LNCAP (cell line): ENCODE data around the gene PKNOX2.

Experiments used
- CTCF ChIP-seq: fragments of 450-650 bp; IDR thresholded peaks from 2 replicates; pipeline ENCODE4 v1.5.1; 2017; ENCODE audit warnings: mild to moderate bottlenecking

The PKNOX2 gene

GRCh38 chr11:125211191-125211947 is 46.8 kb downstream of the PKNOX2 start:
- no peak for TF ChIP-seq CTCF

DNA sequence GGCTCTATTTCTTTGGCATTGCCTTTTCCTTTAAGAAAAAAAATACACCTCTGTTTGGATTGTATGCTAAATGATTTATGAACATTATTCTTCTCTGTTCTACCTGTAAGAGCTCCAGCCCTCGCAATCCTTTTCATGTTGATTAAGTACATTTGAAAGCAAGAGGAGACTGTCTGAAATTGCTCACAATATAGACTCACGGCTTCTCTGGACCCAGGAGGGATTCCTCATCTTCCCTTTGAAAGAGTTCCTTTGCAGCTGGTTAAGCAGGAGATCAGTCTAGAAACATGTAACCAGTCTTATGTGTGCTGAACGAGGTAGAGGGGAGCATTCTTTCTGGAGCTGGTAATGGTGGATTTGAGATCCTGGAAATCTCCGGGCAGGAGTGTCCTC is 47.4 kb downstream of the PKNOX2 start:
- TF ChIP-seq CTCF: no peak

DNA sequence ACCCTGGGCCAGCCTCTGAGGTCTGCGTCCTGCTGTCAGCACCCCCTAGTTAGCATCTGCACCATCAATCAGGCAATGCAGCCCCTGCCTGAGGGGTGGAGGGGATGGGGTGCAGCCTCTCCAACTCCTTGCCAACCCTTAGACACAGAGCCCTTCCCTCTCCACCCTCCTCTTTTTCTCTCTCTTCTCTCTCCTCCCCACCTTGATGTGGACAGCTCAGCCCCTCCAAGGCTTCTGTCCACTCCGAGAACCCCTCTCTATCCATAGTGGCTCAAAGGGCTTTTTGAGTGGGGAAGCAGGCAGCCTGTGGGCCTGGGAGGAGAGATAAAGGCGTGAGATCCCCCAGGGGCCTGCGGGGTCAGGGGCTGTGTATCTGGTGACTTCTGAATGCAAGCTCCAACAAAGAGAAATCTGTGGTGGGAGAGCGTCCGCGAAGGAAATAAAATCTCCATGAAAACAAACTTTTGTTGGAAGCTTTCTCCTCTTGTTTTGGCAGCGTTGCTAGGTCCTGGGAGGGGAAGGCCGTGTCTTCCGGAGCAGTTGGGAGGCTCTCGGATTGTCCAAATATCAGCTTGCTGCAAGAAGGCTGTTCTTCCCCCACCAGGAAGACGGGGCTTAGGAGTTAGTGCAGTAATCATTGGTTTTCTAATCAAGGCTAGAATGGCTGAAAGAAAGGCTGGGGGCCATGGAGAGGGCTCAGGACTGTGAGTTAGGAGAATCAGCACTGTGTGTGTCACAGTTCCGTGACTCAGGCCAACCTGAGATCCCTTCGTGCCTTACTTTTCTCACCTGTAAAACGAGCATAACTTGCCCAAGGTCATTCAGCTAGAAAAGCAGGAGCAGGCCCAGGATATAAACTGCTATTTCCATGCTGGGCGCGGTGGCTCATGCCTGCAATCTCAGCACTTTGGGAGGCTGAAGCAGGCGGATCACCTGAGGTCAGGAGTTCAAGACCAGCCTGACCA is 50.3 kb downstream of the PKNOX2 start:
- no peak for TF ChIP-seq CTCF

- no peak for TF ChIP-seq CTCF
Measured at GRCh38 chr11:125215976-125216375, 51.4 kb downstream of the PKNOX2 start.

DNA sequence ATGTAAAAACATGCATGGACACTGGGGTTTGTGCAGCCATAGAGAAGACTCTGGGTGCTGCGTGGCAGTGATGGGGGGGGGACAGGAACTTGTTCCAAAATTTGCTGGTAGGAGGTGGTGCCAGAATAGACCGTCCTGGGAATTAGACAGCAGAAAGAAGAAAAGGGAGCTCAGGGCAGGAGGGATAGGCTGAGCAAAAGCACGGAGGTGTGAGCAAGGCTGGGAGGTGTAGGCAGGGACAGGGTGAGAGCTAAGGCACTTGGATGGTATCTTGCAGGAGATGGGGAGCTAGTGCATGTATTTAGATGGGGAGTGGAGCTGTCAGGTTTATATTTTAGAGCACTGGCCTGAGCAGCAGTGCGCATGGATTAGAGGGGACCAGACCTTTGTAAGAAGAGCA is 53.8 kb downstream of the PKNOX2 start:
- TF ChIP-seq CTCF: no peak

DNA sequence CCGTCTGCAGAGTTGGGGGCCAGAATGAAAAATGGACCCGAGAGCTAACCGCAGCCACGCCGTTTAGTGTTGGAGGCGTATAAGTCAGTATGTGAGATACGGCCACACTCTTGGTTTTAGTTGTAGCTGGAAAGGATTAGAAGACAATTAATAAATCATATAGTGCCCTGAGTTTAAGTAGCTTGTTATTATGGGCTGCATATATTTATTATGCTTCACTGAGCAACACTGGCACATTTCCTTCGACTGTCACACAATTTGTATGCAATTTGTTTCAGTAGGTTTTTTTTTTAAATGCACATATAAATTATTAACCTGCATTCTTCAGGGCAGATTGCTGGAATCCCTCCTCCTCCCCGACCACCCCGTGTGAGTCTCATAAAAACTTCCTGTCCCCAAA is 56.9 kb downstream of the PKNOX2 start:
- no peak for TF ChIP-seq CTCF

GRCh38 chr11:125222494-125222893 is 57.9 kb downstream of the PKNOX2 start:
- no peak for TF ChIP-seq CTCF
